AG04450 (cell line): ENCODE results near the gene PLCG2. TPM values are rescaled to one million over a fixed set of nuclear protein-coding genes. Genes with fewer than 3 reads are reported as not detected.

Experiments
- CTCF ChIA-PET: fragments of 300-600, 350-600 bp; formaldehyde crosslinking; extraction: SDS; loops from one replicate; lab custom pipeline; 2022; ENCODE audit warnings: antibody characterized with exemption, inconsistent platforms; lab: Charles Lee
- POLR2A ChIA-PET: fragments of 350-600 bp; formaldehyde crosslinking; extraction: SDS; loops from one replicate; lab custom pipeline; 2021; ENCODE audit warnings: antibody characterized with exemption, inconsistent platforms; lab: Yijun Ruan, JAX
- DNase-seq: peaks from one replicate; pipeline ENCODE4 v3.0.0-alpha.2; 2011; ENCODE audit warnings: low read depth, low spot score
- H3K27ac ChIP-seq: one replicate; pipeline ENCODE4 v1.5.1; 2012; ENCODE audit warnings: low read depth, low read length, control low read depth
- H3K27me3 ChIP-seq: one replicate; pipeline ENCODE4 v1.6.0; 2012; ENCODE audit warnings: low read length; ENCODE audit not compliant: control insufficient read depth, insufficient read depth
- H3K4me3 ChIP-seq: 2 replicates; pipeline ENCODE4 v1.5.1; 2011; ENCODE audit warnings: mild to moderate bottlenecking, low read depth, low read length, control low read depth
- H3K9me3 ChIP-seq: 2 replicates; pipeline ENCODE4 v1.5.1; 2012; ENCODE audit warnings: low read length; ENCODE audit not compliant: control insufficient read depth, insufficient read depth
- polyA plus RNA-seq: library from polyadenylated mRNA; depleted of rRNA; stranded (reverse); fragments of >200 nt; gene quantifications from 2 replicates; pipeline ENCODE4 v1.2.3, GENCODE V29; 2011
- TF ChIP-seq, protein P1 (sequence below): IDR thresholded peaks from 2 replicates; pipeline ENCODE4 v1.5.1; 2011; ENCODE audit warnings: low read depth, low read length, control low read depth, inconsistent platforms

Gene PLCG2
- polyA plus RNA-seq, 1 experiment, result 0.16 TPM

DNA sequence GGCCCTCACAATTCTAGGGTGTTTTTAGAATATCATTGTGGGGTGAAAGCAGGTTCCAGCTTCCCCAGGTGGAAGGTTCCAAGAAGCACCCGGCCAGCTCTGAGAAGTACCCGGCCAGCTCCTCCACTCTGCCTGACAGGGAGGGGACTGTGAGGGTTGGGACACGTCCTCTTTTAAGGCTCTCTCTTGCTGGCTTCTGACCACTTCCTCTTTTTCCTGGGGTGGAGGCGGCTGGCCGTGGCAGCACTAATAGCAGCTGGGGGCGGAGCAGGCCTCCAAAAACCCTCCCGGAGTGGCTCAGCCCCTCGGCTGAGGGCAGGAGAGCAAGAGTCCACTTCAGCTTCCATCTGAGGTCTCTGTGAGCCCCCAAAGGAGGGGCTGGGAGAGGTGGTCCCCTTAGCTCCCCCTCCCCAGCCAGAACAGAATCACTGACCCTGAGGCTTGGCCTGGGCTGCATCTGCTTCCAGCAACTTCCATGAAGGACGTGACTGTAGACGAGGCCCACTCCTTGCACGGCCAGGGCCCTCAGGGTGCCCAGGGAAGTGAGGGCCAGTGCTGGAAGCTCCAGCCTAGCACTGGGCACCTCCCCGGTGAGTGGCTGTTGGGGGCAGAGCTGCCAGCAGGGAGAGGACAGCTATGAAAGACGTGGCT lies 26.7 kb upstream of the PLCG2 start:
- Histone ChIP-seq H3K9me3 (no peaks in the 10 kb centered on the region), H3K4me3 (no peak overlapping the region), H3K27ac (no peak overlapping the region), H3K27me3 (peaks cover 10% of the 10 kb centered on the region)
- TF ChIP-seq, protein P1, sequence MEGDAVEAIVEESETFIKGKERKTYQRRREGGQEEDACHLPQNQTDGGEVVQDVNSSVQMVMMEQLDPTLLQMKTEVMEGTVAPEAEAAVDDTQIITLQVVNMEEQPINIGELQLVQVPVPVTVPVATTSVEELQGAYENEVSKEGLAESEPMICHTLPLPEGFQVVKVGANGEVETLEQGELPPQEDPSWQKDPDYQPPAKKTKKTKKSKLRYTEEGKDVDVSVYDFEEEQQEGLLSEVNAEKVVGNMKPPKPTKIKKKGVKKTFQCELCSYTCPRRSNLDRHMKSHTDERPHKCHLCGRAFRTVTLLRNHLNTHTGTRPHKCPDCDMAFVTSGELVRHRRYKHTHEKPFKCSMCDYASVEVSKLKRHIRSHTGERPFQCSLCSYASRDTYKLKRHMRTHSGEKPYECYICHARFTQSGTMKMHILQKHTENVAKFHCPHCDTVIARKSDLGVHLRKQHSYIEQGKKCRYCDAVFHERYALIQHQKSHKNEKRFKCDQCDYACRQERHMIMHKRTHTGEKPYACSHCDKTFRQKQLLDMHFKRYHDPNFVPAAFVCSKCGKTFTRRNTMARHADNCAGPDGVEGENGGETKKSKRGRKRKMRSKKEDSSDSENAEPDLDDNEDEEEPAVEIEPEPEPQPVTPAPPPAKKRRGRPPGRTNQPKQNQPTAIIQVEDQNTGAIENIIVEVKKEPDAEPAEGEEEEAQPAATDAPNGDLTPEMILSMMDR, result no peak
- ChIA-PET CTCF (no interaction called here), POLR2A (interaction anchor here (0.6 kb wide), 1 partner anchor 114 kb away, joined by 3 read pairs; no protein-coding TSS in a partner anchor)
- no peak for DNase-seq

DNA sequence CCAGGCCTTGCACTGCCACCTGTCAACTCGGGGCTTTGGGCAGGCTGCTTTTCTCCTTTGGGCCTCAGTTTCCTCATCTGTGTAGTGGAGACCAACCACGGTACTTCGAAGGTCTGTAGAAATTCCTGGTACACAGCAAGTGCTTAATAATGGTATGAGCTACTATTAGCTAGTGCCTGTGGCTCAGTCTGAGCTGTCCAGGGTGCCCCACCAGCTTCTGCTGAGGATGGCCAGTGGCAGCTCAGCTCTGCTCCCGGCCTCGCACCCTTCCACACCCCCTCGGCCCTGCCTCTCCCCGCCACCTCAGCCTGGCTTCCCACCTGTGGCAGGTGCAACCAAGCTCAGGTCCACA lies 26.2 kb upstream of the PLCG2 start:
- CTCF ChIA-PET, result no interaction called here
- no peak overlapping the region for H3K4me3 ChIP-seq
- no peaks in the 10 kb centered on the region for H3K9me3 ChIP-seq
- H3K27me3 ChIP-seq, result peaks cover 10% of the 10 kb centered on the region
- no peak for DNase-seq
- H3K27ac ChIP-seq, result no peak overlapping the region
- POLR2A ChIA-PET, result interaction anchor here (0.6 kb wide), 1 partner anchor 720 kb away, joined by 3 read pairs; no protein-coding TSS in a partner anchor
- TF ChIP-seq, protein P1, result no peak

DNA sequence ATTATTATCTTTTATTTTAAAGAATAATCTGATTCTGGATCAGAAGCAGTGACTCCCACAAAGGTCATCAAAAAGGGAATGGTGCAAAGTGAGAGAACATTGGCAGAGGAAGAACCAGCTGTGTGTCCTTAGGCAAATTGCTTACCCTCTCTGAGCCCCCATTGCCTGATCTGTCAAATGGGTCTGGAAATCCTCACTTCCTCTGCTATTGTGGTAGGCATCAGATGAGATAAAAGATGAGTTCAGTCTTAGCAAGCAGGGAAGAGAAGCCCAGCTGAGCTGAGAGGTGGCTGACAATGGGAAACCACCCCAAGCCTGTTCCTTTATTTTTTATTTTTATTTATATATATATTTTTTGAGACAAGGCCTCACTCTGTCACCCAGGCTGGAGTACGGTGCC lies 24.2 kb upstream of the PLCG2 start:
- Histone ChIP-seq H3K9me3 (no peaks in the 10 kb centered on the region), H3K4me3 (no peak overlapping the region), H3K27ac (no peak overlapping the region), H3K27me3 (no peaks in the 10 kb centered on the region)
- POLR2A ChIA-PET, result no interaction called here
- CTCF ChIA-PET, result interaction anchor here (0.6 kb wide), 1 partner anchor 702 kb away, joined by 4 read pairs; no protein-coding TSS in a partner anchor
- DNase-seq, result no peak
- TF ChIP-seq, protein P1, result no peak

DNA sequence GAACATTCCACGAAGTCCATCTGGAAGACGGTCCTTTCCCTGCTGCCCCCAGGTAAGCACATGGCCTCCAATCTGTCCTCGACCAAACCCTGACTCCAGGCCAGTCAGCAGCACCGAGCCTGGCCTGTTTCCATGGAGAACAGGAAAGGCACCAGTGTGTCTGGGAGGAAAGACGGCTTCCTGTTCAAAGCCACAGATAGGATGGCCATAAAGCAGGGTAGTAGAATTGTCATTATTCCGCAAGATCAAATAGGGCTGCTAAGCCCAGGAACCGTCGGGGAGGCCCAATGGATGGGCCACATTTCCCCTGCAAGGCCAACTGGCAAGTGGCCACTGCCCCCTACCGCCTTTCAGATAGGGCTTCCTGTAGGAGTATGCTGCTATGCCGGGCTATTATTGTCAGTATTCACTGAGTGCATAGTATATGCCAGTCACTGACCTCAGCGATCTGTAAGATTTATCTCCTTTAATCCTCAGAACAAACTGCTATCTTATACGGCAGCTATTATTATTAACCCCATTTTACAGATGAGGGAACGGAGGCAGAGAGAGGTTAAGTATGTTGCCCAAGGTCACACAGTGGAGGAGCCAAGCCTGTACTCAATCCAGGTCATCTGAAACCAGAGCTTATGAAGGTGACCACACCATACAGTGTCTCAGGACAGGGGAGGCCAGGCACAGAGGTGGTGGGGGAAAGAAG lies 23.0 kb upstream of the PLCG2 start:
- CTCF ChIA-PET, result no interaction called here
- TF ChIP-seq, protein P1, result no peak

DNA sequence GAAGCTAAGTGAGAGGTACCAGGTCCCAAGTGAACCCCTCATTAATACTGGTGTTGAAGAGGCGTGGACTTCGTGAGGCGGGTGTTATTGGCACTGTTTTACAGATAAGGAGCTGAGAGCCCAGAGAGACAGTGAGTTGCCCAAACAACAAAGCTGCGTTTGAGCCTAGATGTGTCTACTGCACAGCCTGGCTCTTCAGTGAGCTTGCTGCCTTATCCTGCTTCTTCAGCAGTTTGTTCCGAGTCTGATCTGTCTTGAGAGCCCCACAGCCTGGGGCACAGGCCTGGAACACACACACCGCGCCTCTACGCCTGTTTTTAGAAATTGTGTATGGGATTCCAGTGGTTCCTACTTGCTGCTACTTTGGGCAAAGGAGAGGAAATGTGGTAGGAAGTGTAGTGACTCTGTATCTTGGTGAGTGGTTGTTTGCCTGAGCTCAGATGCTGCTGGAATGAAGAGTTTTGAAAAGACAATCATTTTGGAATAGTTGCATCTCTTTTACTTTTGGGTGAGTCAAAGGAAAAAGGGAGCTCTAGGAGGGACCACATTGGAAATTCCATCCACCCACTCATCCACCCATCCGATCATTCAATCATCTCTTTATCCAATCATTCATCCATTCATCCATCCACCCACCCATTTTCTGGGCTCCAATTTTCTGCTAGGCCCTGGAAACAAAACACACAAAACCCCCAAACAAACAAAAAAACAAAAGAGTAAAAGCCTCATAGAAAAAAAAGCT lies 22.3 kb upstream of the PLCG2 start:
- no peak overlapping the region for H3K4me3 ChIP-seq
- DNase-seq, result no peak
- CTCF ChIA-PET, result no interaction called here
- H3K27ac ChIP-seq, result no peak overlapping the region
- no peaks in the 10 kb centered on the region for H3K27me3 ChIP-seq
- POLR2A ChIA-PET, result interaction anchor here (0.7 kb wide), 1 partner anchor 162 kb away, joined by 3 read pairs; no protein-coding TSS in a partner anchor
- TF ChIP-seq, protein P1, result no peak
- no peaks in the 10 kb centered on the region for H3K9me3 ChIP-seq

More for the DNA sequence above, 23.0 kb upstream of the PLCG2 start:
- POLR2A ChIA-PET, result no interaction called here
- H3K27ac ChIP-seq, result no peak overlapping the region
- no peak for DNase-seq
- H3K27me3 ChIP-seq, result no peaks in the 10 kb centered on the region
- H3K4me3 ChIP-seq, result no peak overlapping the region
- no peaks in the 10 kb centered on the region for H3K9me3 ChIP-seq
